Kidney epithelial cell (primary cell): ENCODE results near the gene EMC8. TPM values are rescaled to one million over a fixed set of nuclear protein-coding genes. Genes with fewer than 3 reads are reported as not detected.

Experiments used
- DNase-seq: peaks from one replicate; pipeline ENCODE4 v3.0.0-alpha.2; 2010; ENCODE audit warnings: low read depth
- H3K27me3 ChIP-seq: 2 replicates; pipeline ENCODE4 v1.6.0; 2011; ENCODE audit warnings: low read length; ENCODE audit not compliant: control insufficient read depth, insufficient read depth
- H3K36me3 ChIP-seq: 2 replicates; pipeline ENCODE4 v1.5.1; 2011; ENCODE audit warnings: low read length; ENCODE audit not compliant: control insufficient read depth, insufficient read depth
- H3K4me3 ChIP-seq: 2 replicates; pipeline ENCODE4 v1.5.1; 2011; ENCODE audit warnings: low read depth, mild to moderate bottlenecking, control low read depth, low read length
- total RNA-seq: library from RNA; depleted of rRNA; stranded (reverse); fragments of >200 nt; gene quantifications from 2 replicates; pipeline ENCODE4 v1.2.3, GENCODE V29; 2015
- TF ChIP-seq, protein P1 (sequence below): IDR thresholded peaks from 2 replicates; pipeline ENCODE4 v1.5.1; 2011; ENCODE audit warnings: mild to moderate bottlenecking, moderate library complexity, low read length, control low read depth, inconsistent platforms; ENCODE audit not compliant: insufficient read depth, poor library complexity, severe bottlenecking

The EMC8 gene
- total RNA-seq, 1 donor from 2014 or later: 60.7 TPM

- H3K27me3 ChIP-seq: no peaks in the 10 kb centered on the region
- TF ChIP-seq, protein P1, sequence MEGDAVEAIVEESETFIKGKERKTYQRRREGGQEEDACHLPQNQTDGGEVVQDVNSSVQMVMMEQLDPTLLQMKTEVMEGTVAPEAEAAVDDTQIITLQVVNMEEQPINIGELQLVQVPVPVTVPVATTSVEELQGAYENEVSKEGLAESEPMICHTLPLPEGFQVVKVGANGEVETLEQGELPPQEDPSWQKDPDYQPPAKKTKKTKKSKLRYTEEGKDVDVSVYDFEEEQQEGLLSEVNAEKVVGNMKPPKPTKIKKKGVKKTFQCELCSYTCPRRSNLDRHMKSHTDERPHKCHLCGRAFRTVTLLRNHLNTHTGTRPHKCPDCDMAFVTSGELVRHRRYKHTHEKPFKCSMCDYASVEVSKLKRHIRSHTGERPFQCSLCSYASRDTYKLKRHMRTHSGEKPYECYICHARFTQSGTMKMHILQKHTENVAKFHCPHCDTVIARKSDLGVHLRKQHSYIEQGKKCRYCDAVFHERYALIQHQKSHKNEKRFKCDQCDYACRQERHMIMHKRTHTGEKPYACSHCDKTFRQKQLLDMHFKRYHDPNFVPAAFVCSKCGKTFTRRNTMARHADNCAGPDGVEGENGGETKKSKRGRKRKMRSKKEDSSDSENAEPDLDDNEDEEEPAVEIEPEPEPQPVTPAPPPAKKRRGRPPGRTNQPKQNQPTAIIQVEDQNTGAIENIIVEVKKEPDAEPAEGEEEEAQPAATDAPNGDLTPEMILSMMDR: no peak
- no peaks in the 10 kb centered on the region for H3K36me3 ChIP-seq
- no peak overlapping the region for H3K4me3 ChIP-seq
- no peak for DNase-seq
Observed at GRCh38 chr16:85734311-85735017, 64.9 kb downstream of the EMC8 start.

GRCh38 chr16:85733839-85734170 is 65.5 kb downstream of the EMC8 start:
- Histone ChIP-seq H3K27me3 (no peaks in the 10 kb centered on the region), H3K36me3 (no peaks in the 10 kb centered on the region), H3K4me3 (no peak overlapping the region)
- TF ChIP-seq, protein P1: no peak
- DNase-seq: no peak

GRCh38 chr16:85733155-85733838 is 66.0 kb downstream of the EMC8 start:
- TF ChIP-seq, protein P1: no peak
- H3K27me3 ChIP-seq: no peaks in the 10 kb centered on the region
- H3K4me3 ChIP-seq: no peak overlapping the region
- H3K36me3 ChIP-seq: no peaks in the 10 kb centered on the region
- DNase-seq: no peak

GRCh38 chr16:85731179-85731578 is 68.2 kb downstream of the EMC8 start:
- Histone ChIP-seq H3K27me3 (no peaks in the 10 kb centered on the region), H3K4me3 (no peak overlapping the region), H3K36me3 (no peaks in the 10 kb centered on the region)
- DNase-seq: no peak
- TF ChIP-seq, protein P1: no peak

GRCh38 chr16:85730186-85730465 is 69.2 kb downstream of the EMC8 start:
- Histone ChIP-seq H3K36me3 (no peaks in the 10 kb centered on the region), H3K27me3 (no peaks in the 10 kb centered on the region), H3K4me3 (no peak overlapping the region)
- TF ChIP-seq, protein P1: no peak
- DNase-seq: no peak
